MM.1S (cell line): Measurements from ENCODE around the gene FCHSD2.

Experiments
- CTCF ChIP-seq: fragments of 300-600 bp; sonication (generic); IDR thresholded peaks from 2 replicates; pipeline ENCODE4 v1.5.1; 2016; ENCODE audit warnings: antibody characterized with exemption, low read length, mixed read lengths
- EZH2 ChIP-seq: fragments of 300-600 bp; sonication (generic); optimal IDR thresholded peaks from 2 replicates; pipeline ENCODE3; 2017; ENCODE audit warnings: low read depth, mild to moderate bottlenecking, antibody characterized with exemption, low read length, mixed read lengths
- EZH2phosphoT487 ChIP-seq: fragments of 300-600 bp; sonication (generic); IDR thresholded peaks from 2 replicates; pipeline ENCODE4 v1.6.1; 2018; ENCODE audit warnings: antibody characterized with exemption, low read length

GRCh38 chr11:73087730-73088129, 54.4 kb downstream of the FCHSD2 start:
- TF ChIP-seq CTCF = no peak
- no peak for TF ChIP-seq EZH2phosphoT487
- TF ChIP-seq EZH2 = no peak
